Stomach (tissue), 9 donors: ENCODE measurements around the gene NTF4. TPM values are rescaled to one million over a fixed set of nuclear protein-coding genes. Genes with fewer than 3 reads are reported as not detected.
"Not testable (repeated sequence)": the region's sequence is repeated elsewhere in the genome, so short reads cannot be mapped to it uniquely, and the experiment has no call there.

Experiments
- DNase-seq, 2 donors: peaks; one replicate each; pipeline versions ENCODE4 v3.0.0 to v3.0.0-alpha.2; 2013 to 2019
- H3K27ac ChIP-seq, 5 donors: fragments of 200-600 bp in 4 of 5; sonication (generic) in 4 of 5; one replicate each; pipeline ENCODE4 v1.5.1; 2013 to 2019; ENCODE audit warnings: mild to moderate bottlenecking in 1 of 5, moderate library complexity in 1 of 5
- H3K27me3 ChIP-seq, 3 donors: fragments of 200-600 bp; sonication (generic); one replicate each; pipeline ENCODE4 v1.5.1; 2017 to 2019; ENCODE audit warnings: mixed run types in 1 of 3
- H3K36me3 ChIP-seq, 4 donors: fragments of 200-600 bp; sonication (generic); 1 replicate in 3 of 4; 2 replicates in 1 of 4; pipeline ENCODE4 v1.5.1; 2016 to 2019
- H3K4me1 ChIP-seq, 4 donors: fragments of 200-600 bp; sonication (generic); one replicate each; pipeline ENCODE4 v1.5.1; 2016 to 2019
- H3K4me3 ChIP-seq, 4 donors: fragments of 200-600 bp; sonication (generic) in 3 of 4; one replicate each; pipeline ENCODE4 v1.5.1; 2016 to 2019; ENCODE audit warnings: mild to moderate bottlenecking in 1 of 4
- H3K9me3 ChIP-seq, 4 donors: fragments of 200-600 bp; sonication (generic); one replicate each; pipeline ENCODE4 v1.5.1; 2016 to 2019
- POLR2A ChIP-seq, 4 donors: fragments of 450-650 bp; IDR thresholded peaks; one replicate each; pipeline ENCODE4 v1.6.1; 2016; ENCODE audit warnings: antibody characterized with exemption in 4 of 4, control low read depth in 2 of 4, mild to moderate bottlenecking in 1 of 4, moderate library complexity in 1 of 4
- WGBS, 5 donors: extraction: QIAGEN DNeasy Blood & Tissue Kit in 3 of 5; methylation state at CpG; one replicate each; pipeline versions ENCODE4 v1.1.5 to v1.1.7; 2013 to 2018; 5-methylcytosine and 5-hydroxymethylcytosine counted together
- intact Hi-C: fragments of 100-400 bp; cut with DNase I; formaldehyde crosslinking; loops from one replicate; pipeline ENCODE4 v1.15.1; 2023; ENCODE audit warnings: low total_unique reads
- polyA plus RNA-seq, 3 donors: library from polyadenylated mRNA; stranded (reverse); fragments of 200-250 nt; gene quantifications; one replicate each; pipeline ENCODE4 v1.2.3, GENCODE V29; 2013
- total RNA-seq, 5 donors: library from RNA; depleted of rRNA; stranded (reverse); fragments of >200 nt; gene quantifications; one replicate each; pipeline versions ENCODE4 v1.1.0 to v1.2.3, GENCODE V29; 2014 to 2016
- TF ChIP-seq, protein P1 (sequence below), 7 experiments: fragments of 450-650 bp in 4 of 7; fragments of 200-600 bp in 3 of 7; sonication (generic) in 3 of 7; IDR thresholded peaks; one replicate each; pipeline ENCODE4 v1.5.1; 2016 to 2019; ENCODE audit warnings: antibody characterized with exemption in 7 of 7, control low read depth in 2 of 7, mild to moderate bottlenecking in 1 of 7
- donor health status: healthy with polysubstance abuse.
- donor health status: Bipolar disorder and iron deficiency.
- donor health status: healthy.

Gene NTF4
- total and polyA plus RNA-seq, 8 donors = 17.5 TPM; not detected in 7

DNA sequence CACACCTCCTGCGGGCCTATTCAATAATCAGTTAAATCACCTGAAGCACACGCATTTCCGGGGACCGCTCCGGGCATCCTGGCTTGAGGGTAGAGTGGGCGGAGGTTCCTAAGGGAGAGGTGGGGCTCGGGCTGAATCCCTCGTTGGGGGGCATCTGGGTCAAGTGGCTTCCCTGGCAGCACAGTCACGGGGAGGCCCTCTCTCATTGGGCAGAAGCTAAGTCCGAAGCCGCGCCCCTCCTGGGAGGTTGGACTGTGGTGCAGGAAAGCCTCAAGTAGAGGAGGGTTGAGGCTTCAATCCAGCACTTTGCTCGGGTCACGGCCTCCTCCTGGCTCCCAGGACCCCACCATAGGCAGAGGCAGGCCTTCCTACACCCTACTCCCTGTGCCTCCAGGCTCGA lies 21.1 kb downstream of the NTF4 start, which contains the start of gene CGB5:
CGB5 (plus strand) TSS at position 301 of the 400 bp plus-strand sequence. CDS start 362 bp downstream, outside the sequence.
- 55 to 62% (median 62%) methylated on average over 10 to 15 of the region's 15 CpGs for WGBS, 5 donors
- H3K27ac ChIP-seq, H3K27me3 ChIP-seq, DNase-seq, H3K4me3 ChIP-seq, H3K36me3 ChIP-seq, intact Hi-C loops, H3K9me3 ChIP-seq, H3K4me1 ChIP-seq: not testable (repeated sequence)

DNA sequence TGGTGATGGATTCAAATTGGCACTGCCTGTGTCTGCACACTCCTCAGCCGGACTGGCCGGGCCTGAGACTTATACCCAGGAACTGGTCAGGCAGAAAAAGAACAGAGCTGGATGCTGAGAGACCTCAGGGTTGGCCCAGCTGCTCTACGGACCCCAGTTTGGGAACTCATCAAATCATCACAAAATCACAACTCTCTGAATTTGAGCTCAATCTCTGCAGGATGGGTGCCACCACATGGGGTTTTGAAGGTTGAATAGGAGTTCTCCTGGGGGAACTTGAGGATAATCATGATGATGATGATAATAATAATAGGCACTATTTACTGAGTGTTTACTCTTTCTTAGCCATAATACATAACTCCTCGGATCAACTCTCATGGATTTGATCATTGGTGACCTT lies 22.0 kb downstream of the NTF4 start:
- intact Hi-C loops, H3K4me1 ChIP-seq, H3K27me3 ChIP-seq, H3K9me3 ChIP-seq, H3K27ac ChIP-seq, DNase-seq, H3K4me3 ChIP-seq, H3K36me3 ChIP-seq: not testable (repeated sequence)
- 73 to 92% (median 81%) methylated on average over 2 to 4 of the region's 4 CpGs for WGBS, 5 donors

DNA sequence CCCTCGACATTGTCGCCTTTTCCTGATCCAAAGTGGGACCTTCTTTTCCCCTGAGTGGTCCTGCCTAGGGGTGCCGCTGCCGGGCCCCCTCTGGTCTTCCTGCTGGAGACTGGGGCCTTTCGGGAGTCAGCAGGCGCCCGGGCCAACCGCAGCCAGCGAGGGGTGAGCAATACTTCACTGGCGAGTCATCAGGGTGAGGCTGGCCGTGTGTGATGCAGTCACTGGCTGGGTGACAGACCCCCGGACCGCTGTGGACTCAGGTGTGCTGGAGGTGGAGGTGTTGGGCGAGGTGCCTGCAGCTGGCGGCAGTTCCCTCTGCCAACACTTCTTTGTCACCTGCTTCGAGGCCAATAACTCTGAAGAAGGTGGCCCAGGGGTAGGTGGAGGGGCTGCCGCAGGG lies 22.4 kb downstream of the NTF4 start:
- no peak for TF ChIP-seq POLR2A (IDR thresholded peaks at IDR 0.05)
- TF ChIP-seq, protein P1, sequence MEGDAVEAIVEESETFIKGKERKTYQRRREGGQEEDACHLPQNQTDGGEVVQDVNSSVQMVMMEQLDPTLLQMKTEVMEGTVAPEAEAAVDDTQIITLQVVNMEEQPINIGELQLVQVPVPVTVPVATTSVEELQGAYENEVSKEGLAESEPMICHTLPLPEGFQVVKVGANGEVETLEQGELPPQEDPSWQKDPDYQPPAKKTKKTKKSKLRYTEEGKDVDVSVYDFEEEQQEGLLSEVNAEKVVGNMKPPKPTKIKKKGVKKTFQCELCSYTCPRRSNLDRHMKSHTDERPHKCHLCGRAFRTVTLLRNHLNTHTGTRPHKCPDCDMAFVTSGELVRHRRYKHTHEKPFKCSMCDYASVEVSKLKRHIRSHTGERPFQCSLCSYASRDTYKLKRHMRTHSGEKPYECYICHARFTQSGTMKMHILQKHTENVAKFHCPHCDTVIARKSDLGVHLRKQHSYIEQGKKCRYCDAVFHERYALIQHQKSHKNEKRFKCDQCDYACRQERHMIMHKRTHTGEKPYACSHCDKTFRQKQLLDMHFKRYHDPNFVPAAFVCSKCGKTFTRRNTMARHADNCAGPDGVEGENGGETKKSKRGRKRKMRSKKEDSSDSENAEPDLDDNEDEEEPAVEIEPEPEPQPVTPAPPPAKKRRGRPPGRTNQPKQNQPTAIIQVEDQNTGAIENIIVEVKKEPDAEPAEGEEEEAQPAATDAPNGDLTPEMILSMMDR (IDR thresholded peaks at IDR 0.05) = no peak
- Histone ChIP-seq H3K27me3 (peaks cover 0 to 5% (median 0%) of the 10 kb centered on the region in 3 donors), H3K4me3 (no peak overlapping the region), H3K36me3 (no peaks in the 10 kb centered on the region), H3K27ac (no peak overlapping the region), H3K9me3 (no peaks in the 10 kb centered on the region), H3K4me1 (no peaks in the 10 kb centered on the region)
- intact Hi-C loops = no loop called here
- WGBS, 5 donors = 53 to 78% (median 60%) methylated on average over 10 to 17 of the region's 17 CpGs
- no peak for DNase-seq

DNA sequence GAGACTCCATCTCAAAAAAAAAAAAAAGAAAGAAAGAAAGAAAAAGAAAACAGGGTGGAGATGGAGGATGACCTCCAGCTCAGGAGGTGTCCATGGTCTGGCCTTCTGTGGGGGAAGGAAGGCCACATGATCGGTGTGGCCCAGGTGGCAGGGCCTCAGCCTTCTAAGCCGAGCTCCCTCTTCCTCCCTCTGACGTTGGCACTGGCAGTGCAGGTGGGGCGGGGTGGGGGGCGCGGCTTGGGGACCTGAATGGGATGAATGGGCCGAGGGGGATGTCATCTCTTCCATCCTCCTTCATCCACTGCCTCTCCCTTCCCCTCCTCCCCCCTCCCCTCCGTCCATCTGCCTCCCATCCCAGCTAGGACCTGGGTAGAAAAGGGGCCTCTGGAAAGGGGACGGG lies 24.9 kb downstream of the NTF4 start:
- H3K27ac ChIP-seq, H3K36me3 ChIP-seq, H3K4me3 ChIP-seq, H3K4me1 ChIP-seq, H3K9me3 ChIP-seq, intact Hi-C loops, H3K27me3 ChIP-seq, DNase-seq: not testable (repeated sequence)
- WGBS, 5 donors = 46 to 69% (median 53%) methylated on average over 8 to 9 of the region's 9 CpGs

DNA sequence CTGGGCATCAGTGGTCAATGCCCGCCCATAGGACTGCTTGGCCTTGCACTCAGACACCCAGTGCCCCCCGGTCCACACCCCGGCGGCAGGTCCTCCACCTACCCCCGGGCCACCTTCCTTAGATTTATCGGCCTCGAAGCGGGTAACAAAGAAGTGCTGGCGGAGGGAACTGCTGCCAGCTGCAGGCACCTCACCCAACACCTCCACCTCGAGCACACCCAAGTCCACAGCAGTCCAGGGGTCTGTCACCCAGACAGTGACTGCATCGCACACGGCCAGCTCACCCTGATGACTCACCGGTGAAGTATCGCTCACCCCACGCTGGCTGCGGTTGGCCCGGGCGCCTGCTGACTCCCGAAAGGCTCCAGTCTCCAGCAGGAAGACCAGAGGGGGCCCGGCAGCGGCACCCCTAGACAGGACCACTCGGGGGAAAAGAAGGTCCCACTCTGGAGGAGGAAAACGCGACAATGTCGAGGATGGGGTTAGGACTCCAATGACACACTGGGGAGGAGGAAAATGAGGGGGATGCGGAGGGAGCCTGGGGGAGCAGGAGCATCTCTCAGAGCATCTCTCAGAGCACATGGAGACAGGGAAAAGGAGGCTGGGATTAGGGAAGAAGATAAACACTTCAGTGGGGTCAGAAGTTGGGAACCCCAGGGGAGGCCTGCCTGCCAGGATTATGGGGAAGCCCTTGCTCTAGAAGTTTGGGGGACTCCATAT lies 25.9 kb downstream of the NTF4 start:
- H3K27ac ChIP-seq, H3K9me3 ChIP-seq, H3K4me3 ChIP-seq, H3K36me3 ChIP-seq, H3K4me1 ChIP-seq, intact Hi-C loops, H3K27me3 ChIP-seq, DNase-seq: not testable (repeated sequence)
- WGBS, 5 donors = 85 to 86% (median 85%) methylated on average over 17 to 26 of the region's 26 CpGs

DNA sequence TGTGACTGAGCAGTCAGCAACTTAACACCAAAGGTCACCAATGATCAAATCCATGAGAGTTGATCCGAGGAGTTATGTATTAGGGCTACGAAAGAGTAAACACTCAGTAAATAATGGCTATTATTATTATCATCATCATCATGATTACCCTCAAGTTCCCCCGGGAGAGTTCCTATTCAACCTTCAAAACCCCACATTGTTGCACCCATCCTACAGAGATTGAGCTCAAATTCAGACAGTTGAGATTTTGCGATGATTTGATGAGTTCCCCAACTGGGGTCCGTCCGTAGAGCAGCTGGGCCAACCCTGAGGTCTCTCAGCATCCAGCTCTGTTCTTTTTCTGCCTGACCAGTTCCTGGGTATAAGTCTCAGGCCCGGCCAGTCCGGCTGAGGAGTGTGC lies 26.5 kb downstream of the NTF4 start:
- H3K4me3 ChIP-seq, intact Hi-C loops, DNase-seq, H3K4me1 ChIP-seq, H3K27me3 ChIP-seq, H3K9me3 ChIP-seq, H3K36me3 ChIP-seq, H3K27ac ChIP-seq: not testable (repeated sequence)
- WGBS, 5 donors = 80 to 92% (median 85%) methylated on average over 6 to 7 of the region's 8 CpGs

DNA sequence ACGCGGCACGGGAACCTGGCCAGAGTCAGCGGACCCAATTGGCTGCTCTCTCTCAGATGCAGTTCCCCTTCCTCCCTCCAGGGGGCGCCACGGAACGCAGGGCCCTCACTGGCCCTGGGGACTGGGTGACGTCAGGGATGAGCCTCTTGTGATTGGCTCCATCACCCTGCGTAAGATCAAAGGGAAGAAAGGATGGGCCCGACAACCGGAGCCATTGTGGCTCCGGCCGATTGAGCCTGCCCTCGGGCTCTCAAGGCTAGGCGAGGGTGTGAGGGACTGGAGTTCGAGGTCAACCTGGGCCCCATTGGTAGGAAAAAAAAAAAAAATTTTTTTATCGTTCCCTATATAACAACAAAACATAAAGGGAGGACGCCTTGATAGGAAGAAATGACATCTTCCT lies 27.8 kb downstream of the NTF4 start, which contains the start of gene CGB1:
CGB1 (minus strand) TSS at position 81 of the 400 bp plus-strand sequence. CDS start 184 bp downstream, outside the sequence.
- H3K27ac ChIP-seq, H3K4me3 ChIP-seq, intact Hi-C loops, H3K9me3 ChIP-seq, H3K4me1 ChIP-seq, DNase-seq, H3K27me3 ChIP-seq, H3K36me3 ChIP-seq: not testable (repeated sequence)
- TF ChIP-seq, protein P1 (IDR thresholded peaks at IDR 0.05) = peak in 1 of 7 experiments; percentile 14
- WGBS, 5 donors = 50 to 56% (median 51%) methylated on average over 17 to 18 of the region's 18 CpGs

DNA sequence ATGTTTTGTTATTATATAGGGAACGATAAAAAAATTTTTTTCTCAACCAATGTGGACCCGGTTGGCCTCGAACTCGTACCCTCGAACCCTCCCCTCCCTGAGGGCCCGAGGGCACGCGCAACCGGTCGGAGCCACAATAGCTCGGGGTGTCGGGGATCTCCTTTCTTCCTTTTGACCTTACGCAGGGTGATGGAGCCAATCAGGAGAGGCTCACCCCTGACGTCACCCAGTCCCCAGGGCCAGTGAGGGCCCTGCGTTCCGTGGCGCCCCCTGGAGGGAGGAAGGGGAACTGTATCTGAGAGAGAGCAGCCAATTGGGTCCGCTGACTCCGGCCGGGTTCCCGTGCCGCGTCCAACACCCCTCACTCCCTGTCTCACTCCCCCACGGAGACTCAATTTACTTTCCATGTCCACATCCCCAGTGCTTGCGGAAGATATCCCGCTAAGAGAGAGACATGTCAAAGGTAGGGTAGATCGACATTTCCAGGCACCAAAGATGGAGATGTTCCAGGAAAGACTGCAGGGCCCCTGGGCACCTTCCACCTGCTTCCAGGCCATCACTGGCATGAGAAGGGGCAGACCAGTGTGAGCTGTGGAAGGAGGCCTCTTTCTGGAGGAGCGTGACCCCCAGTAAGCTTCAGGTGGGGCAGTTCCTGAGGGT lies 32.8 kb downstream of the NTF4 start, which contains the start of gene CGB2:
CGB2 (plus strand) TSS at position 249 of the 660 bp plus-strand sequence; CDS start at position 455, 206 bp downstream.
- intact Hi-C loops, H3K9me3 ChIP-seq, H3K4me3 ChIP-seq, H3K27me3 ChIP-seq, H3K27ac ChIP-seq, DNase-seq, H3K36me3 ChIP-seq, H3K4me1 ChIP-seq: not testable (repeated sequence)
- WGBS, 5 donors = 18 to 29% (median 26%) methylated on average over 24 to 28 of the region's 28 CpGs

DNA sequence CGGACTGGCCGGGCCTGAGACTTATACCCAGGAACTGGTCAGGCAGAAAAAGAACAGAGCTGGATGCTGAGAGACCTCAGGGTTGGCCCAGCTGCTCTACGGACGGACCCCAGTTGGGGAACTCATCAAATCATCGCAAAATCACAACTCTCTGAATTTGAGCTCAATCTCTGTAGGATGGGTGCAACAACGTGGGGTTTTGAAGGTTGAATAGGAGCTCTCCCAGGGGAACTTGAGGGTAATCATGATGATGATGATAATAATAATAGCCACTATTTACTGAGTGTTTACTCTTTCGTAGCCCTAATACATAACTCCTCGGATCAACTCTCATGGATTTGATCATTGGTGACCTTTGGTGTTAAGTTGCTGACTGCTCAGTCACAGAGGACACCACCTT lies 34.3 kb downstream of the NTF4 start:
- 80 to 98% (median 92%) methylated on average over 3 to 6 of the region's 8 CpGs for WGBS, 5 donors
- DNase-seq, H3K27me3 ChIP-seq, H3K36me3 ChIP-seq, H3K4me3 ChIP-seq, H3K4me1 ChIP-seq, H3K9me3 ChIP-seq, H3K27ac ChIP-seq, intact Hi-C loops: not testable (repeated sequence)

DNA sequence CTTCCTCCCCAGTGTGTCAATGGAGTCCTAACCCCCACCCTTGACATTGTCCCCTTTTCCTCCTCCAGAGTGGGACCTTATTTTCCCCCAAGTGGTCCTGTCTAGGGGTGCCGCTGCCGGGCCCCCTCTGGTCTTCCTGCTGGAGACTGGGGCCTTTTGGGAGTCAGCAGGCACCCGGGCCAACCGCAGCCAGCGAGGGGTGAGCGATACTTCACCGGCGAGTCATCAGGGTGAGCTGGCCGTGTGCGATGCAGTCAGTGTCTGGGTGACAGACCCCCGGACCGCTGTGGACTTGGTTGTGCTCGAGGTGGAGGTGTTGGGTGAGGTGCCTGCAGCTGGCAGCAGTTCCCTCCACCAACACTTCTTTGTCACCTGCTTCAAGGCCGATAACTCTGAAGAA lies 34.9 kb downstream of the NTF4 start:
- intact Hi-C loops, H3K27ac ChIP-seq, H3K9me3 ChIP-seq, DNase-seq, H3K4me1 ChIP-seq, H3K27me3 ChIP-seq, H3K4me3 ChIP-seq, H3K36me3 ChIP-seq: not testable (repeated sequence)
- 80 to 88% (median 87%) methylated on average over 6 to 14 of the region's 14 CpGs for WGBS, 5 donors
